GM21390 (cell line): ENCODE data around the gene HMGXB3.
A peak's percentile ranks its signal among the peaks of the same experiment; 100 is the strongest.
"Not testable (repeated sequence)": the region's sequence is repeated elsewhere in the genome, so short reads cannot be mapped to it uniquely, and the experiment has no call there.

Experiments
- ATAC-seq: cut with Tn5 transposase; IDR thresholded peaks from one replicate; pipeline ENCODE4 v1.9.1; 2021; ENCODE audit not compliant: unreplicated experiment

HMGXB3 gene

GRCh38 chr5:150017226-150018005, 16.9 kb downstream of the HMGXB3 start:
- no peak for ATAC-seq

DNA sequence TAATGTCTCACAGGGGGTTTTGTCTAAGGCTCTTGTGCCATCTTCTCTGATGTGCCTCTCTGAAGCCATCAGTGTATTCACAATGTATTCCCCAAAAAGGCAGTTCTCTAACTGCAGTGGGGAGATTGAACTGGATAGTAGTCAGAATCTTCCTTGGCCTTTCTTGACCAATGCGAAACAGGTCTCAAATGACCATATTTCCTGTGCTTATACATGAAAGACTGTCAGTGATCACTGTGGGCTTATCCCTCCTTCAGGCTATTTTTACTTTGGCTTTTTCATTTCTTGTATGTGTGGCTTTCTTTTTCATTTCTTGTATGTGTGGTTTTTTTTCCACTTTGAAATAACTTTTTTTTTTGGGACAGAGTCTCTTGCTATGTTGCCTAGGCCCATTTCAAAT, 19.7 kb downstream of the HMGXB3 start:
- ATAC-seq = no peak

DNA sequence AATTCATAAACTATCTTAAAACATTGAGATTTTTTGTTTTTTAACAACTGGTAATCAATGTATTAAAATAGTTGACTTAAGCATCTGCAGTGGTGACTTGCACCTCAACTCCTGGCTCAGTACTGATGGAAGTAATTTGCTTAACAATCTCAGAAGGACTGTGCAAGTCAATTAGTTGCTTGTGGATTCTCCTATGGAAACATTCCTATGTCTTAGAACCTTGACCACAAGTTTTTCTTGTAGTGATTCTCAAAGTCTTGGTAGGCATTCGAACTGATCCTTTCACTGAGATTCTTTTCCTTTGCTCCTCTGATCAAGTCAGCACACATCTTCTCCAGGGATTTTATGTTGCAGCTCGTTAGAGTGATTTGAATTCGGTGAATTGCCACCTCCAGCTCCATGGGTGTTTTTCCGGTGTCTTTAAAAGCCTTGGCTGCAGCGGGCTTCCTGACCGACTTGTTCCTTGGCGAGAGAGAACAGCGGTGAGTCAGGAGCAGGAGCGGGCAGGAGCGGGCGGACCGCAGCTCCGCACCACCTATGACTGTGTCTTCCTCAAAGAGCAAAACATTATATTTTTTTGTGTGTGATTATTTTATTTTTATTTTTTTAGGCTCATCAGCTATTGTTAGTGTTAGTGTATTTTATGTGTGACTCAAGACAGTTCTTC, 21.1 kb downstream of the HMGXB3 start:
- ATAC-seq = no peak

DNA sequence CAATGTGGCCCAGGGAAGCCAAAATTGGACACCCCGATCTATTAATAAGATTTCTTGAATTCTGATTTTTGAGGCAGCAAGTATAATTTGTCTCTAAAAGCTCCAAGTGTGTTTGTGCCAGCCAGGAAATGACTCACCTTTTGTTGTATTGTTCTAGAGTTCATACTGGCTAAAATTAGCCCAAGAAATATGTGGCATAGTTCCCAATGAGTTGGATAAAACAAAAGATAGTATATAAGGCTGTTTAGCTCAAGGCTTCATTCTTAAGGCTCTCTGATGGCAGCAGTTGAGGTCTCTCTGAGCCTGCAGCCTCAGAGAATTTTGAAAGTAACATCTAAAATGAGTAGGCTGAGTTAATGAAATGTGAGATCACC, 21.6 kb downstream of the HMGXB3 start:
- ATAC-seq = no peak

GRCh38 chr5:150022681-150023080, 22.1 kb downstream of the HMGXB3 start:
- no peak for ATAC-seq

DNA sequence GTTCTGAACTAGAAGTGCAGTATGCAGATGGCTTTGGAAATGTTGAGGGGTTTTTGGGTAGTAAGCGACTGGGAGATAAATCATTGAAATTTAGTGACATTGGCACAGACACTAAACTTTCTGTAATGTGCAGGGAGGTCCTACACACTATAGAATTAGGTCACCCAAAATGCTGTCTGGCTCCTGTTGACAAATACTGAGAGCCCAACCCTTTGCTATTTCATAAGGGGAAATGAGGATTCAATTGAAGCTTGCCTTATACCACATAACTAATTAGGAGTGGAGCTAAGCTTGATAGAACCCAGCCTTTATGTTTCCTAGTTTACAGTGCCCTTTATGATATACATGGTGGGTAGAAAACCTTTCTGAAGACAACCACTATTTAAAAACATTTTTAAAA, 22.6 kb downstream of the HMGXB3 start:
- ATAC-seq = no peak

GRCh38 chr5:150024346-150024984, 23.9 kb downstream of the HMGXB3 start:
- ATAC-seq = no peak

DNA sequence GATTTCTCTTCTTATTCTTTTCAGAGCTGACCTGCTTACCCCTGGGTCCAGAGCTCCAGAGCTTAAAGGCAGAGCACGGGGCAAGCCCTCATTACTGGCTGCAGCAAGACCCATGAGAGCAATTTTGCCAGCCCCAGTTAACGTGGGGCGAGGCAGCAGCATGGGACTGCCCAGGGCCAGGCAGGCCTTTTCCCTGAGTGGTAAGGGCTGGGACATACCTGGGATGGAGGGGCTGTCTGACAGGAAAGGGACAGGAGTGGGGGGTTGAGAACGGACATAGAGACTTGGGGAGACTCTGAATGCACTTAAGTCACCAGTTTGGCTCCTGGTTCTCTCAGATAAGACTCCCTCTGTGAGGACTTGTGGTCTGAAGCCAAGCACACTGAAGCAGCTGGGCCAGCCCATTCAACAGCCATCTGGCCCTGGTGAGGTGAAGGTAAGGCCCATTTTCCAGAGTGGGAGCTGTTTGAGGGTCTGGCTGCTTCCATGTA, 26.2 kb downstream of the HMGXB3 start:
- ATAC-seq = no peak

DNA sequence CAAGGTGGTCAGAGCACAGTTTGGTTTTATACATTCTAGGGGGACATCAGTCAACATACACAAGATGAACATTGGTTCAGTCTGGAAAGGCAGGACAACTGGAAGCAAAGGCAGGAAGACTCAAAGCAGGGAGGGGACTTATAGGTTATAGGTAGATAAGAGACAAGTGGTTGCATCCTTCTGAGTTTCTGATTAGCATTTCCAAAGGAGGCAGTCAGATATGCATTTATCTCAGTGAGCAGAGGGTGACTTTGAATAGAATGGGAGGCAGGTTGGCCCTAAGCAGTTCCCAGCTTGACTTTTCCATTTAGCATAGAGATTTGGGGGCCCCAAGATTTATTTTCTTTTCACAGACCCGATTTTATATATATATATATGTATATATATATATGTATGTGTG, 27.5 kb downstream of the HMGXB3 start:
- ATAC-seq = not testable (repeated sequence)

- no peak for ATAC-seq
Observed at GRCh38 chr5:150033334-150033733, 32.8 kb downstream of the HMGXB3 start.

- ATAC-seq = no peak
Observed at GRCh38 chr5:150034662-150035061, 34.1 kb downstream of the HMGXB3 start.

- ATAC-seq = peak; percentile 97
Observed at GRCh38 chr5:150035139-150035895, 34.8 kb downstream of the HMGXB3 start.

DNA sequence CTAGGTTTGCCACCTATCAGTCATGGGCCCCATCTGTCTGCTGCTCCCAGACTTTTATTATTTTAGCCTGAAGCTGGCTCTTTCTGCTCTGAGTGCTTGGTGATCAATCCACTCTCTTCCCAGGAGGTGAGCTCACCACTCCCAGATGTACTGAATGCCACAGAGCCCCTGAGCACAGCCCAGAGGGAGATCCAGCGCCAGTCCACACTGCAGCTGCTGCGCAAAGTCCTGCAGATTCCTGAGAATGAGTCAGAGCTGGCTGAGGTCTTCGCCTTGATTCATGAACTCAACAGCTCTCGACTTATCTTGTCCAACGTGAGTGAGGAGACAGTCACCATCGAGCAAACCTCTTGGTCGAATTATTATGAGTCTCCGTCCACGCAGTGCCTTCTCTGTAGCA, 36.0 kb downstream of the HMGXB3 start:
- ATAC-seq = no peak

DNA sequence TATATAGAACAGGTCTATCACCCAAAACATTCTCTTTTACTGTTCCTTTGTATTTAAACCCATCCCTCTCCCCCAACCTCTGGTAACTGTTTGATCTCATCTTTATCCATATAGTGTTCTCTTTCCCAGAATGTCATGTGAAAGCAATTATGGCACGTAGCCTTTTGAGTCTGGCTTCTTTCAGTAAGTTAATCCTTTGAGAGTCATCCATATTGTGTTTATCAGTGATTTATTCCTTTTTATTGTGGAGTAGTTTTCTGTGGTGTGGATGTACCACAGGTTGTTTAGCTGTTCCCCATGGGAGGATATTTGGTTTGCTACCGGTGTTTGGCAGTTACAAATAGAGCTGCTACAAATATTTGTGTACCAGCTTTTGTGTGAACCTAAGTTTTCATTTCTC, 38.0 kb downstream of the HMGXB3 start:
- ATAC-seq = no peak

DNA sequence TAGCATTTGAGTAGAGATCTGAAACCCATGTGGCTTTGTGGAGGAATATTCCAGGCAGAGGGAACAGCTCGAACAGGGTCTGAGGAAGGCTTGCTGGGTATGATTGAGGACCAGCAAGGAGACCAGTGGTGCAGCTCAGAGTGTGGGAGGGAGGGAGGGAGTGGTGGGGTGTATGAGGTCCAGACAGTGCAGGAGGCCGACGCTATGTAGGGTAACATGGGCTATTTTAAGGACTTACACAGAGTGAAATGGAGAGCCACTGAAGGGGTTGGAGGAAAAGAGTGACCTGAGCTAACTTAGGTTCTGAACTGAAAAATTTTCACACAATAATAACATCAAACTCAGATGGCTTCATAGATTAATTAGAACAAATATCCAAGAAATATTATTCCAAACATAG, 41.9 kb downstream of the HMGXB3 start:
- ATAC-seq = no peak

DNA sequence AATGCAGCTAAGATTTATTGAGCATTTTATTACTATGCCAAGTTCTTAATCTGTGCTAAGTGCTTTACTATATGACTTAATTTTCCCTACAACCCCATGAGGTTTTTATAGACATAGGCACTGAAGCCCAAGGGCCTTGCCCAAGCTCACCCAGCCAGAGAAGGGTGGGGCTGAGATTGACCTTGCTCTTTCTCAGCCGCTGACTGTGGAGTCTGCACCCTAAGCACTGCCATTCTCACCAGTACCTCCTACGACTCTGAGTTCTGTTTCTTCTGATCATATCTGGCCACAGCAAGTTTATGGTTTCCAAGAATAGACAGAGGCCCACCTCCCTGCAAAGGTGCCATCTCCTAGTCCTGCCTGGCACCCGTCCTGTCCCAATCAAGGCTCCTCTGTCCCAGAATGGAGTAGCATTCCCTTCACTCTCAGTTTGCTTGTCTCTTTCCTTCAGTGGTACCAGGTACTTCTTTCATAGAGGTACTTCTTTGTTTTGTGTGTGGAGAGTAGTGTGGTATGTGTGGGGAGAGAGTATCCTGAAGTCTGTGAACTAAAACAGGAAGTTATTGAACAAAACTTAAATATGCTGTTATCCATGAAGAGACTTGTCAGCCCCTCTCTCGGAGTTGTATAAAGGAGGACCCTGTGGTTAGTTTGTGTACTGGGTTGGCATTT, 43.3 kb downstream of the HMGXB3 start:
- no peak for ATAC-seq

GRCh38 chr5:150044329-150044681, 43.8 kb downstream of the HMGXB3 start:
- no peak for ATAC-seq

DNA sequence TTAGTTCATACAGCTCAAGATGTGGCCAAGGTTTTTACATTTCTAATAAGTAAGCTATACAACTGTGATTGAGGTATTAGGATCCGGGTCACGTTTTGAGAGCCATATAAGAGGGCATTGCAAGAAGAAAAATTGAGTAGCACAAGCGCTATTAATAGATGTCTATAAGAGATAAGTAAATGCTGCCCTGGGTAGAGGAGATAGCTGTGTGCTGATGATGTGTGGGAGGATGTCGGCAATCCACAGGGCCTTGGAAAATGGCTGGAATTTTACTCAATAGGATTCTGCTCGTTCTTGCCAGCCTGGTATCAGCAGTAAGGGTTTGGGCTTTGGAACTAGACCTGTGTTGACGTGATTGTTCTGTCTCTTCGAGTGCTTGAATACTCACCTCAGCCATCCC, 44.2 kb downstream of the HMGXB3 start:
- ATAC-seq = no peak

DNA sequence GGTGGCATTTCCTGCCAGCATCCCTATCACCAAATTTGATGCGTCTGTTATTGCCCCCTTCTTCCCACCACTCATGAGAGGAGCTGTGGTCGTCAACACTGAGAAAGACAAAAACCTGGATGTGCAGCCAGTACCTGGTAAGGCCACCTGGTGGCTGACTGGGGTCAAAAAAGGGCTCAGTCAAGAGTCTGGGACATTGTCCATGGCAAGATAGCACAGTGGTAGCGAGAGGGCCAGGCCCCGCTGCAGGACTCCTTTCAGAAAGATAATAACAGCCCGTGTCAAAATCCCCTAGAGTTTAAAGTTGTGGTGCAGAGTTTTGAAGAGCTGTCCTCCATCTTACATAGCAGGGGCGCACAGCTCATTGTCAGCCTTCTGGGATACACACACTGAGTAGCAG, 45.0 kb downstream of the HMGXB3 start:
- no peak for ATAC-seq

- no peak for ATAC-seq
Observed at GRCh38 chr5:150046031-150046430, 45.5 kb downstream of the HMGXB3 start.
